ENCODE data around the gene ACVR1B.

Gene ACVR1B

DNA sequence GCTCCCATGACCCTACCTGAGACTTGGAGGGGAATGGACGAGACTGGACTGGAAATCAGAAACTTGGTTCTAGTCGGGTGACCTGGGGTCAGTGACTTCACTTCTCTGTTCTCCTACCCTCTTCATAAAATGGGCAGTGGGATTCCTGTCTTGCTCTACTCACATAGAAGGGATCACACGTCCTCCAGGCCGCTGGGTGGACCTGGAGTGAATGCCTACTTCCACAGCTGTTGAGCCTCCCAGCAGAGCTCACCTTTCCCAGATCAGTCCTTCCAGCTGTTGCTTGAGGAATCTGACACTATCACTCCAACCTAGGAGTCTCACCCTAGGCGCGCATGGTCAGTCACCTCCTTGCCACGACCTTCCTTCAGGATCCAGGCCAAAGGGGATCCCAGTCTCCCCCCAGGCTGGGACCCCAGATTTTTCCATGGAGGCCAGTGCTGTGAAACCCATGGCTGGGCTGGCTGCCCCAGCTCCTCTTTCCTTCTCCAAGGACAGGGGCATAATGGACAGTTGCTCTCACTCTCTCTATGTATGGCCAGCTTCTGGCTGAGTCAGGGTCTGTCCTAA, 43.6 kb upstream of the ACVR1B start:
- ChIA-PET POLR2A (no interaction called here), CTCF (no interaction called here)
- TF ChIP-seq ZNF280C (tag by site-specific recombination; IDR thresholded peaks at IDR 0.05): no peak
- no peak for TF ChIP-seq ZNF248 (tag by site-specific recombination; IDR thresholded peaks at IDR 0.05)
- no peak for TF ChIP-seq ZNF777 (tag by site-specific recombination; IDR thresholded peaks at IDR 0.05; ENCODE audit: borderline replicate concordance)
- TF ChIP-seq ZNF530 (tag by site-specific recombination; IDR thresholded peaks at IDR 0.05; ENCODE audit: low read depth): no peak
- TF ChIP-seq ZNF501 (tag by site-specific recombination; IDR thresholded peaks at IDR 0.05): no peak
- TF ChIP-seq ZNF211 (tag by site-specific recombination; IDR thresholded peaks at IDR 0.05; ENCODE audit: low read depth): no peak
- TF ChIP-seq ZNF791 (tag by site-specific recombination; IDR thresholded peaks at IDR 0.05): no peak
- no peak for TF ChIP-seq ZNF302 (tag by site-specific recombination; IDR thresholded peaks at IDR 0.05; ENCODE audit: low read depth)
- no peak for TF ChIP-seq KLF10 (tag by site-specific recombination; IDR thresholded peaks at IDR 0.05)
- no peak for TF ChIP-seq YY1 (tag by site-specific recombination; IDR thresholded peaks at IDR 0.05)
- TF ChIP-seq, protein P1, sequence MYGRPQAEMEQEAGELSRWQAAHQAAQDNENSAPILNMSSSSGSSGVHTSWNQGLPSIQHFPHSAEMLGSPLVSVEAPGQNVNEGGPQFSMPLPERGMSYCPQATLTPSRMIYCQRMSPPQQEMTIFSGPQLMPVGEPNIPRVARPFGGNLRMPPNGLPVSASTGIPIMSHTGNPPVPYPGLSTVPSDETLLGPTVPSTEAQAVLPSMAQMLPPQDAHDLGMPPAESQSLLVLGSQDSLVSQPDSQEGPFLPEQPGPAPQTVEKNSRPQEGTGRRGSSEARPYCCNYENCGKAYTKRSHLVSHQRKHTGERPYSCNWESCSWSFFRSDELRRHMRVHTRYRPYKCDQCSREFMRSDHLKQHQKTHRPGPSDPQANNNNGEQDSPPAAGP (tag by site-specific recombination; IDR thresholded peaks at IDR 0.05): no peak
- TF ChIP-seq, protein P2, sequence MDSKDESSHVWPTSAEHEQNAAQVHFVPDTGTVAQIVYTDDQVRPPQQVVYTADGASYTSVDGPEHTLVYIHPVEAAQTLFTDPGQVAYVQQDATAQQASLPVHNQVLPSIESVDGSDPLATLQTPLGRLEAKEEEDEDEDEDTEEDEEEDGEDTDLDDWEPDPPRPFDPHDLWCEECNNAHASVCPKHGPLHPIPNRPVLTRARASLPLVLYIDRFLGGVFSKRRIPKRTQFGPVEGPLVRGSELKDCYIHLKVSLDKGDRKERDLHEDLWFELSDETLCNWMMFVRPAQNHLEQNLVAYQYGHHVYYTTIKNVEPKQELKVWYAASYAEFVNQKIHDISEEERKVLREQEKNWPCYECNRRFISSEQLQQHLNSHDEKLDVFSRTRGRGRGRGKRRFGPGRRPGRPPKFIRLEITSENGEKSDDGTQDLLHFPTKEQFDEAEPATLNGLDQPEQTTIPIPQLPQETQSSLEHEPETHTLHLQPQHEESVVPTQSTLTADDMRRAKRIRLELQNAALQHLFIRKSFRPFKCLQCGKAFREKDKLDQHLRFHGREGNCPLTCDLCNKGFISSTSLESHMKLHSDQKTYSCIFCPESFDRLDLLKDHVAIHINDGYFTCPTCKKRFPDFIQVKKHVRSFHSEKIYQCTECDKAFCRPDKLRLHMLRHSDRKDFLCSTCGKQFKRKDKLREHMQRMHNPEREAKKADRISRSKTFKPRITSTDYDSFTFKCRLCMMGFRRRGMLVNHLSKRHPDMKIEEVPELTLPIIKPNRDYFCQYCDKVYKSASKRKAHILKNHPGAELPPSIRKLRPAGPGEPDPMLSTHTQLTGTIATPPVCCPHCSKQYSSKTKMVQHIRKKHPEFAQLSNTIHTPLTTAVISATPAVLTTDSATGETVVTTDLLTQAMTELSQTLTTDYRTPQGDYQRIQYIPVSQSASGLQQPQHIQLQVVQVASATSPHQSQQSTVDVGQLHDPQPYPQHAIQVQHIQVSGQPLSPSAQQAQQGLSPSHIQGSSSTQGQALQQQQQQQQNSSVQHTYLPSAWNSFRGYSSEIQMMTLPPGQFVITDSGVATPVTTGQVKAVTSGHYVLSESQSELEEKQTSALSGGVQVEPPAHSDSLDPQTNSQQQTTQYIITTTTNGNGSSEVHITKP (tag by site-specific recombination; IDR thresholded peaks at IDR 0.05): no peak
- no peak for TF ChIP-seq ZNF660 (tag by site-specific recombination; IDR thresholded peaks at IDR 0.05)
- no peak for TF ChIP-seq REPIN1 (tag by site-specific recombination; IDR thresholded peaks at IDR 0.05; ENCODE audit: low read depth)
- no peak for TF ChIP-seq ZBTB17 (tag by site-specific recombination; IDR thresholded peaks at IDR 0.05)
- TF ChIP-seq ZFP41 (tag by site-specific recombination; IDR thresholded peaks at IDR 0.05; ENCODE audit: borderline replicate concordance): no peak
- no peak for TF ChIP-seq ZNF391 (tag by site-specific recombination; IDR thresholded peaks at IDR 0.05; ENCODE audit: borderline replicate concordance, low read depth)
- no peak for TF ChIP-seq ZNF629 (tag by site-specific recombination; IDR thresholded peaks at IDR 0.05)
- no peak for TF ChIP-seq ZNF639 (tag by site-specific recombination; IDR thresholded peaks at IDR 0.05)
- Histone ChIP-seq H3K9me3 (ENCODE audit: control insufficient read depth, insufficient read depth, low read depth, low read length) (no peaks in the 10 kb centered on the region), H3K4me1 (ENCODE audit: control insufficient read depth, insufficient read depth, low read length) (no peaks in the 10 kb centered on the region), H3K27ac (ENCODE audit: extremely low read depth, low read depth, low read length) (no peak overlapping the region), H3K36me3 (ENCODE audit: control insufficient read depth in 2 of 2, insufficient read depth in 1 of 2, low read length in 2 of 2) (no peaks in the 10 kb centered on the region), H3K4me3 (ENCODE audit: low read depth, low read length) (no peak overlapping the region)

Measured in HEK293 (cell line).